ENCODE results near the gene ANKFN1.

Gene ANKFN1

GRCh38 chr17:56497132-56497531 is 343.9 kb downstream of the ANKFN1 start:
- H3K4me3 ChIP-seq (ENCODE audit: low read depth, low read length) = no peak overlapping the region

- no peak overlapping the region for H3K4me3 ChIP-seq (ENCODE audit: low read depth, low read length)
Measured at GRCh38 chr17:56499799-56500388, 346.6 kb downstream of the ANKFN1 start.

DNA sequence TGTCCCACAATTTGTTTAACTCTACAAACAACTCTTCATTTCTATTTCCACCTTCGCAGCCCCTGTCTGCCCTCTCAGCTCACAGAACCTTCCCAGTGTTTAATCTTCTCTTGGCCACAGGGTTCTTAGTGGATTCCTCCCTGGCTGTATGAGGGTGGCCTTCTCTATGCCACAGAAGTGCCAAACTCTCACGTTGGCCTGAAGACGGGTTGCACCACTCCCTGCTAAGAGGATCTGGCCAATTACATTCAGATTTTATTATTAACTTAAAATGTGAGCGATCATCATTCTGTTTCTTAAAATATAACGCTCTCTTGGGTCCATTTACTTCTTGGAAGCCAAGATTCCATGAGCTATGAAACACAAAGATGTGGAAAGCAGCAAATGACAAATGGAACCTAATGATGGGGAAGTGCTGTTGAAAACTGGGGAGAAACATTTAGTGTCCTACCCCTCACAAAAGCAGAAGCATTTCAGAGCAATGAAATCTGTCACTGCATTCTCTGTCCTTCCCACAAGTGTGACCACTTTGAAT is 348.9 kb downstream of the ANKFN1 start:
- no peak overlapping the region for H3K4me3 ChIP-seq (ENCODE audit: low read depth, low read length)

DNA sequence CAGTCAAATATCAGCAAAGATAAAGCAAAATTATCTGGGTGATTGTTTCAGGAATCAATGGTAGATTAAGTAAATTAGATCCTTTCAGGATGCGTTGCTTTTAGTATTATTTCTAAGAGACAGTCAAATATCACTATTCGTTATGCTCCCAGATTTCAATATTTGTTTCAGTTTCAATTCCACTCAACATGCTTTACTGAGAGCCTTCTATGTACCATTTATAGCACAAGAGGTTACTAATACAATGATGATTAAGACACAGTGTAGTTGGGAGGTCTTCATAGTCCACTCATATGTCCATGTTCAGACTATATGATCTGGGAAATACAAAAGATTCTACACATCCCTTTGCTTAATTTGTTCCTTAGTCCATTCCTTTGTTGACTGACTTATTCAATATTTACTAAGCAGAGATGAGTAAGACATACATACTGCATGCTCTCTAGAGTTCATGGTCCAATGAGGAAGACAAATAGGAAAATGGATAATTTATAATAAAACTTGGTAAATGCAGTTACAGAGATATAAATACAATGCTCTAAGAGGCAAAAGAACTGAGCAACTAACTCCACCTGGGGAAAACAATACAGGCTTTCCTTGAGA is 352.0 kb downstream of the ANKFN1 start:
- no peak overlapping the region for H3K4me3 ChIP-seq (ENCODE audit: low read depth, low read length)

DNA sequence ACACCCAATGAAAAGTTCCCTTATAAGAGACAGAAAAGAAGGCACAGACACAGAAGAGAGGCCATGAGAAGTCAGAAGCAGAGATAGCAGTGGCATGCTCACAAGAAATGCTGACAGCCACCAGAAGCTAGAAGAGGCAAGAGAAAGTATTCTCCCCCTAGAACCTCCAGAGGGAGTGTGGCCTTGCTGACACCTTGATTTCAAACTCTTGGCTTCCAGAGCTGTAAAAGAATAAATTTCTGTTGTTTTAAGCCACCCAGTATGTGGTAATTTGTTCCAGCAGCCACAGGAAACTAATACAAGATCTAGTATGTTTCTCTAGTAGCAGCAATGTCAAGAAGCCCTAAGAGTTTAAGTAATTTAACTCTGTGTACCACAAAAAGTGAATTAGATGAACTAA is 353.1 kb downstream of the ANKFN1 start:
- no peak overlapping the region for H3K4me3 ChIP-seq (ENCODE audit: low read depth, low read length)

- H3K4me3 ChIP-seq (ENCODE audit: low read depth, low read length) = peak overlapping the region; percentile 8
Measured at GRCh38 chr17:56510554-56511342, 357.5 kb downstream of the ANKFN1 start.

DNA sequence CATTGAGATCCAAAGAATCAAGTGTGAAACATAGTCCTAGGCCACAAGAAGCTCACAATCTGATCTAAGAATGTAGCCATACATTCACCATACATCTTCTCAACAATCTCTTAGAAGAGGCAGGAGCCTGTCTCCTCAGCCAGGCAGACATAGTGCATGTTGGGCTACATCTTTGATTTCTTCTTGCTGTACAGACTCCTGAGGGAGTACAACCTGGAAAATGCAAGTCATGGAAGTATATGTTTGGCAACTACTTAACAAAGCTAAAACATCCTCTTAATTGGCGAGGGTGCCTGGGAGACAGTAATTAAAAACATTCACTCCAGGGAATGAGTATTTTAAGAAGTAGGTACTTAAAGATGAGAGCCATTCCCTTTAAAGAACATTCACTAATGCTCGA is 361.0 kb downstream of the ANKFN1 start:
- H3K4me3 ChIP-seq (ENCODE audit: low read depth, low read length) = no peak overlapping the region

DNA sequence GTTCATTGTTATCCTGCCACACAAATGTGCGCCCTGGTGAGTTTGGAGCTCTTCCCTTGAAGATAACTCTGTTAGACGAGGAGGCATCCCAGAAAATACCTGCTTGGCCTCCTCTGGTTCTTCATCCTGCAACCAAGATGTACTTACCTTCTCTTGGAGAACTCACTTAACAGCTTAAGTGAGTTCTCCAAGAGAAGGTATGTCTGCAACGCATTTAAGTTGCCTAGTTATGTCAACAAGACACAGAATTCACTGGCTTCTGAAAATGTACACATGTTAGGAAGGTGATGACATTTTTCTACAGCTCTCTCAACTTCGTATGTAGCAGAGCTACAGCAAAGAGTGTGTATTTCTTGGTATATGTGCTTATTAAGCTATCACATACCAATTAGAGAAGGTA is 361.6 kb downstream of the ANKFN1 start:
- H3K4me3 ChIP-seq (ENCODE audit: low read depth, low read length) = no peak overlapping the region

DNA sequence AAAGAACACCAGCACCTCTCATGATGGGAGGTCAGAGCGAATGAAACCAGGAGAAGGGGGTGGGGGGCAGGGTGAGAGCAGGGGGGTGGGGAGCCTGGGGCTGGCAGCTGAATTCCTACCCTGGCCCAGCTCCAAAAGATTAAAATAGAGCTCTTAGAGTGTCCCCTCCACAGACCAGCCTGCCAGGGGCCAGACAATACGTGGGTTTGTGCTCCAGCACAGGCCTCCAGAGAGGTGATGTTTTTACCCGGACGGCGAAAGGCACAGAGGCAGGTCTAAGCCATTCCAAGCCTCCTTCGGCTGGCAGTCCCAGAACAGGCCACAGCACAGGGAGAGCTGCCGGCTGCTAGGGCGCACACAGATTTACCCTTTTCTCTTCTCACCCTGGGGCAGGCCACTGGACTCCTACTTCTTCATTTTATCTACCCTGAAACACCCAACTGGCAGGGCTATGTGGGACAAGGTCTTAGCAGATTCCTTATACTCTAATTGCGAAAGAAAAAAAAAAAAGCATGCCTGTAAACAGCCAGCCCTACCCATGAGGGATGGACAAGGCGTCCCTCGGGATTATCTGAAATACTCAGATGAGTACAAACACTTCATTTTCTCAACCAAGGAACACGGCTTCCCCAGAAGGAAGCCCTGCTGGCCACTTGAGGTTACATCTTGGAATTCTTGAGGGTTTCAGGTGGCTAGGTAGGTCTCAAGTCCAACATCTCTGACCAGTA is 368.3 kb downstream of the ANKFN1 start:
- H3K4me3 ChIP-seq (ENCODE audit: low read depth, low read length) = no peak overlapping the region

DNA sequence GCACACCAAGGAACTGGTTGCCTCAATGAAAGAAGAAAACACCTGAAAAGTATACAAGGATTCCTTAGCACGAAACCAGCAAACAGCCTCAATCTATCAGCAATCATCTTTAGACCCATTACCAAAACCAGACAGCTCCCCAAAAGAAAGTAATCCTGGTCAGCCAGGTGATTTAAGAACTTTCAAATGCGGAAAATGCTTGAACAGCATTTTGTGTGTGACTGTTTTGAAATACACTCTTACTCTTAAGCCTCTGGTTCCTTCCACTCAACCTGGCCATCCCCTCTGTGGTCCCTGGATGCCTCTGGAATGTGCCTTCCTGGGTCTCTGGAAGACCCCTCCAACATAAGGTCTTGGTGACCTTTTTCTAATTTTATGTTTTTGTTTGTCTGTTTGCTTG is 369.8 kb downstream of the ANKFN1 start:
- H3K4me3 ChIP-seq (ENCODE audit: low read depth, low read length) = no peak overlapping the region

DNA sequence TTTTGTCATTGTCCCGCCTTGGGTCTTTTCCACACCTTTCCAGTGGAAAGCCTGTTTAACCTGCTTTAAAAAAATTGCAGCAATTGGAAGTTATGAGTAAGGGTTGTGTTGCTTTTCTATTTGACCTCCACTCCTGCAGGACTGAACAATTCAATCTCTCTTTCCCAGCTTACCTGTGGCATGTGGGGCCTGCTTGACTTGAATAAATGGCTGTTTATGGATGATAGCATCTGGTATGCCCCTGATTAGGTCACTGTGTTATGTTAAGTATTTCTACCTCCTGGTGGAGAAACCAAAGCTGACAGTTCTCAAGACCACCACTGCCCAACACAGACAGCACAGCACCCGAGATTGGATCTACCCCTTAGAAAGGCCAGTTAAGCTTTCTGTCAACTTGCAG is 375.4 kb downstream of the ANKFN1 start:
- no peak overlapping the region for H3K4me3 ChIP-seq (ENCODE audit: low read depth, low read length)

GRCh38 chr17:56532926-56533325 is 379.7 kb downstream of the ANKFN1 start:
- no peak overlapping the region for H3K4me3 ChIP-seq (ENCODE audit: low read depth, low read length)

GRCh38 chr17:56536766-56537165 is 383.5 kb downstream of the ANKFN1 start:
- no peak overlapping the region for H3K4me3 ChIP-seq (ENCODE audit: low read depth, low read length)

DNA sequence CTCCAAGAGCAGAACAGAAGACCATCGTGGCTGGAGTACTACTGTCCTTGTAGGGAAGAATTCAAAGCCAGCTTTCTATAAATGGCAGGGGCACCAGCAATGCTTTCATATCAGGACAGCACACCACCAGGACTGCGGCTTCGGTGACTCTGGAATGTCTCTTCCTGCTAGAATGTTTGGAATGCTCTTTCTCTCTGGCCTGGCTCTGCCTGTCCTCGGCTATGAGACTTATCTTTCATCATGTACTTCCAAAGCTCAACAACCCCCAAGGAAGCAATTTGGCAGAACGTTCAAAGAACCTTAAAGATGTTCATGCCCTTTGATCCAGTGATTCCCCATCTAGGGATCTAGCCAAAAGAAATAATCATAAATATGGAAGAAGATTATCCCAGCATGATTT is 387.6 kb downstream of the ANKFN1 start:
- H3K4me3 ChIP-seq (ENCODE audit: low read depth, low read length) = no peak overlapping the region

- H3K4me3 ChIP-seq (ENCODE audit: low read depth, low read length) = no peak overlapping the region
Measured at GRCh38 chr17:56543280-56543679, 390.0 kb downstream of the ANKFN1 start.

- H3K4me3 ChIP-seq (ENCODE audit: low read depth, low read length) = no peak overlapping the region
Measured at GRCh38 chr17:56545106-56545505, 391.8 kb downstream of the ANKFN1 start.

- H3K4me3 ChIP-seq (ENCODE audit: low read depth, low read length) = no peak overlapping the region
Measured at GRCh38 chr17:56545930-56546329, 392.7 kb downstream of the ANKFN1 start.

DNA sequence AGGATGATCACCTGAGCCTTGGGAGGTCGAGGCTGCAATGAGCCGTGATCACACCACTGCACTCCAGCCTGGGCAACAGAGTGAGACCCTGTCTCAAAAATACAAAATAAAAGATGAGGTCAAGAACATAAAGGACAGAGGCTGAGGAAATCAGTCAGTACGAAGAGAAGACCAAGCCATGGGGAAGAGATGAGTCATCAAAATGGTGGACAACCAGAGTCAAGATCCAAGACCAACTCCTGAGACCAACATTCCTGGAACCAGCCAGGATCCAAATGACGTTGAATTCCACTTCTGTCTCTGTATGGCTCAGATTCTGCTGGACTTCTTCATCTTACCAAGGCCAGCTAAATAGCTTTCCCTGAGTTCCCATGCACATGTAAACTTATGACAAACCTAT is 395.4 kb downstream of the ANKFN1 start:
- H3K4me3 ChIP-seq (ENCODE audit: low read depth, low read length) = no peak overlapping the region

- H3K4me3 ChIP-seq (ENCODE audit: low read depth, low read length) = no peak overlapping the region
Measured at GRCh38 chr17:56549501-56549900, 396.2 kb downstream of the ANKFN1 start.

GRCh38 chr17:56557682-56558081 is 404.4 kb downstream of the ANKFN1 start:
- no peak overlapping the region for H3K4me3 ChIP-seq (ENCODE audit: low read depth, low read length)

- H3K4me3 ChIP-seq (ENCODE audit: low read depth, low read length) = no peak overlapping the region
Measured at GRCh38 chr17:56558088-56558487, 404.8 kb downstream of the ANKFN1 start.

Measured in iPS-11a (cell line).